ENCODE data around the gene SLC25A3.
"Not testable (repeated sequence)": the region's sequence is repeated elsewhere in the genome, so short reads cannot be mapped to it uniquely, and the experiment has no call there.

Gene SLC25A3

GRCh38 chr12:98618952-98619351 lies 25.5 kb downstream of the SLC25A3 start:
- in situ Hi-C loops (cut with HindIII; ENCODE audit: low pct_ligation_motif_present, low sequenced_read_pairs), result no loop called here
- Histone ChIP-seq H3K4me3 (ENCODE audit: low read depth, low read length) (no peak overlapping the region), H3K36me3 (replicated peaks) (no peaks in the 10 kb centered on the region), H3K27me3 (replicated peaks) (no peaks in the 10 kb centered on the region), H3K27ac (no peak overlapping the region)
- DNase-seq, result no peak
- TF ChIP-seq CTCF (IDR thresholded peaks at IDR 0.05; ENCODE audit: low read depth, low read length, missing control alignments), result no peak

GRCh38 chr12:98635657-98636323 lies 42.3 kb downstream of the SLC25A3 start:
- Histone ChIP-seq H3K27me3 (replicated peaks) (no peaks in the 10 kb centered on the region), H3K27ac (no peak overlapping the region), H3K36me3 (replicated peaks) (peaks cover 14% of the 10 kb centered on the region), H3K4me3 (ENCODE audit: low read depth, low read length) (no peak overlapping the region)
- TF ChIP-seq CTCF (IDR thresholded peaks at IDR 0.05; ENCODE audit: low read depth, low read length, missing control alignments), result no peak
- in situ Hi-C loops (cut with HindIII; ENCODE audit: low pct_ligation_motif_present, low sequenced_read_pairs), result no loop called here
- DNase-seq, result no peak

- no peak for DNase-seq
- no peak overlapping the region for H3K27ac ChIP-seq
- TF ChIP-seq CTCF (IDR thresholded peaks at IDR 0.05; ENCODE audit: low read depth, low read length, missing control alignments), result no peak
- no peaks in the 10 kb centered on the region for H3K27me3 ChIP-seq (replicated peaks)
- peaks cover 12% of the 10 kb centered on the region for H3K36me3 ChIP-seq (replicated peaks)
- H3K4me3 ChIP-seq (ENCODE audit: low read depth, low read length), result no peak overlapping the region
- in situ Hi-C loops (cut with HindIII; ENCODE audit: low pct_ligation_motif_present, low sequenced_read_pairs), result no loop called here
These were observed 43.6 kb downstream of the SLC25A3 start for GRCh38 chr12:98637068-98637467.

- Histone ChIP-seq H3K27me3 (replicated peaks) (no peaks in the 10 kb centered on the region), H3K36me3 (replicated peaks) (peaks cover 6% of the 10 kb centered on the region), H3K27ac (no peak overlapping the region), H3K4me3 (ENCODE audit: low read depth, low read length) (no peak overlapping the region)
- in situ Hi-C loops (cut with HindIII; ENCODE audit: low pct_ligation_motif_present, low sequenced_read_pairs), result no loop called here
- no peak for TF ChIP-seq CTCF (IDR thresholded peaks at IDR 0.05; ENCODE audit: low read depth, low read length, missing control alignments)
- DNase-seq, result no peak
These were observed 44.5 kb downstream of the SLC25A3 start for GRCh38 chr12:98638009-98638408.

- H3K27me3 ChIP-seq (replicated peaks), result no peaks in the 10 kb centered on the region
- H3K36me3 ChIP-seq (replicated peaks), result no peaks in the 10 kb centered on the region
- in situ Hi-C loops (cut with HindIII; ENCODE audit: low pct_ligation_motif_present, low sequenced_read_pairs), result no loop called here
- no peak for DNase-seq
- no peak overlapping the region for H3K4me3 ChIP-seq (ENCODE audit: low read depth, low read length)
- no peak overlapping the region for H3K27ac ChIP-seq
- TF ChIP-seq CTCF (IDR thresholded peaks at IDR 0.05; ENCODE audit: low read depth, low read length, missing control alignments), result no peak
These were observed 46.0 kb downstream of the SLC25A3 start for GRCh38 chr12:98639491-98639890.

- H3K27me3 ChIP-seq (replicated peaks); H3K27ac ChIP-seq; DNase-seq; H3K36me3 ChIP-seq (replicated peaks); in situ Hi-C loops (cut with HindIII; ENCODE audit: low pct_ligation_motif_present, low sequenced_read_pairs): not testable (repeated sequence)
- peak overlapping the region; percentile 87 for H3K4me3 ChIP-seq (ENCODE audit: low read depth, low read length)
These were observed 49.3 kb downstream of the SLC25A3 start for GRCh38 chr12:98642801-98643200.
